ENCODE results near the gene STAMBPL1. TPM values are rescaled to one million over a fixed set of nuclear protein-coding genes. Genes with fewer than 3 reads are reported as not detected.

Gene STAMBPL1
- total and polyA plus RNA-seq, 2 donors (not counting 1 experiment from before 2014, with no cell fraction given) = 45.6 to 72.5 TPM

GRCh38 chr10:88886557-88886956, 6.5 kb downstream of the STAMBPL1 start:
- no peaks in the 10 kb centered on the region for H3K36me3 ChIP-seq (ENCODE audit: control insufficient read depth, insufficient read depth, low read length)
- no peak overlapping the region for H2AFZ ChIP-seq (ENCODE audit: low read length)
- peak overlapping the region; percentile 46 for H3K4me2 ChIP-seq (ENCODE audit: extremely low read depth, insufficient read depth, low read length)
- TF ChIP-seq EZH2 (IDR thresholded peaks at IDR 0.05; ENCODE audit: low read length, missing control alignments) (no peak), CTCF (conservative IDR thresholded peaks at IDR 0.05 in 1 of 2, IDR thresholded peaks at IDR 0.05 in 1 of 2; ENCODE audit: low read depth in 1 of 2, low read length in 2 of 2) (no peak)
- H3K9ac ChIP-seq (ENCODE audit: insufficient read depth, low read length) = no peak overlapping the region
- no peaks in the 10 kb centered on the region for H4K20me1 ChIP-seq (ENCODE audit: control insufficient read depth, extremely low read depth, insufficient read depth, low read length)
- no peak overlapping the region for H3K4me3 ChIP-seq (replicated peaks in 1 of 4; ENCODE audit: control extremely low read depth in 1 of 4, insufficient read depth in 1 of 4, low read depth in 3 of 4, low read length in 4 of 4)
- peaks cover 41% of the 10 kb centered on the region for H3K4me1 ChIP-seq (ENCODE audit: control insufficient read depth, extremely low read depth, insufficient read depth, low read length)
- H3K9me3 ChIP-seq (ENCODE audit: control insufficient read depth, insufficient read depth, low read depth, low read length) = no peaks in the 10 kb centered on the region
- H3K79me2 ChIP-seq (ENCODE audit: control insufficient read depth, insufficient read depth, low read length) = peaks cover 95% of the 10 kb centered on the region
- H3K27me3 ChIP-seq (ENCODE audit: control insufficient read depth, insufficient read depth, low read length) = no peaks in the 10 kb centered on the region
- H3K27ac ChIP-seq (ENCODE audit: insufficient read depth, low read length) = no peak overlapping the region
- DNase-seq (ENCODE audit: low read depth in 2 of 2) = no peak

- Histone ChIP-seq H3K9me3 (ENCODE audit: control insufficient read depth, insufficient read depth, low read depth, low read length) (no peaks in the 10 kb centered on the region), H3K4me2 (ENCODE audit: extremely low read depth, insufficient read depth, low read length) (peak overlapping the region; percentile 32), H4K20me1 (ENCODE audit: control insufficient read depth, extremely low read depth, insufficient read depth, low read length) (no peaks in the 10 kb centered on the region), H3K27me3 (ENCODE audit: control insufficient read depth, insufficient read depth, low read length) (no peaks in the 10 kb centered on the region), H3K36me3 (ENCODE audit: control insufficient read depth, insufficient read depth, low read length) (no peaks in the 10 kb centered on the region), H3K9ac (ENCODE audit: insufficient read depth, low read length) (no peak overlapping the region), H3K4me3 (replicated peaks in 1 of 4; ENCODE audit: control extremely low read depth in 1 of 4, insufficient read depth in 1 of 4, low read depth in 3 of 4, low read length in 4 of 4) (no peak overlapping the region), H3K4me1 (ENCODE audit: control insufficient read depth, extremely low read depth, insufficient read depth, low read length) (peaks cover 52% of the 10 kb centered on the region), H2AFZ (ENCODE audit: low read length) (no peak overlapping the region), H3K79me2 (ENCODE audit: control insufficient read depth, insufficient read depth, low read length) (peaks cover 87% of the 10 kb centered on the region), H3K27ac (ENCODE audit: insufficient read depth, low read length) (no peak overlapping the region)
- DNase-seq (ENCODE audit: low read depth in 2 of 2) = no peak
- TF ChIP-seq EZH2 (IDR thresholded peaks at IDR 0.05; ENCODE audit: low read length, missing control alignments) (no peak), CTCF (conservative IDR thresholded peaks at IDR 0.05 in 1 of 2, IDR thresholded peaks at IDR 0.05 in 1 of 2; ENCODE audit: low read depth in 1 of 2, low read length in 2 of 2) (no peak)
These were observed 8.9 kb downstream of the STAMBPL1 start for GRCh38 chr10:88888810-88889445.

- TF ChIP-seq CTCF (conservative IDR thresholded peaks at IDR 0.05 in 1 of 2, IDR thresholded peaks at IDR 0.05 in 1 of 2; ENCODE audit: low read depth in 1 of 2, low read length in 2 of 2) (no peak), EZH2 (IDR thresholded peaks at IDR 0.05; ENCODE audit: low read length, missing control alignments) (no peak)
- Histone ChIP-seq H3K27ac (ENCODE audit: insufficient read depth, low read length) (no peak overlapping the region), H3K4me3 (replicated peaks in 1 of 4; ENCODE audit: control extremely low read depth in 1 of 4, insufficient read depth in 1 of 4, low read depth in 3 of 4, low read length in 4 of 4) (no peak overlapping the region), H3K4me2 (ENCODE audit: extremely low read depth, insufficient read depth, low read length) (peak overlapping the region; percentile 0), H3K79me2 (ENCODE audit: control insufficient read depth, insufficient read depth, low read length) (peaks cover 87% of the 10 kb centered on the region), H3K9me3 (ENCODE audit: control insufficient read depth, insufficient read depth, low read depth, low read length) (no peaks in the 10 kb centered on the region), H3K9ac (ENCODE audit: insufficient read depth, low read length) (no peak overlapping the region), H3K36me3 (ENCODE audit: control insufficient read depth, insufficient read depth, low read length) (no peaks in the 10 kb centered on the region), H3K27me3 (ENCODE audit: control insufficient read depth, insufficient read depth, low read length) (no peaks in the 10 kb centered on the region), H4K20me1 (ENCODE audit: control insufficient read depth, extremely low read depth, insufficient read depth, low read length) (no peaks in the 10 kb centered on the region), H2AFZ (ENCODE audit: low read length) (no peak overlapping the region), H3K4me1 (ENCODE audit: control insufficient read depth, extremely low read depth, insufficient read depth, low read length) (peaks cover 49% of the 10 kb centered on the region)
- DNase-seq (ENCODE audit: low read depth in 2 of 2) = no peak
These were observed 9.7 kb downstream of the STAMBPL1 start for GRCh38 chr10:88889559-88890337.
